Mesodermal cell (in vitro differentiated cells): ENCODE results near the gene TFEC.

Experiments used
- H3K27ac ChIP-seq: 2 replicates; pipeline ENCODE4 v1.7.0; 2013; ENCODE audit warnings: mild to moderate bottlenecking, low read depth, low read length, moderate library complexity; ENCODE audit not compliant: severe bottlenecking
- H3K36me3 ChIP-seq: 2 replicates; pipeline ENCODE4 v1.7.1; 2013; ENCODE audit warnings: mild to moderate bottlenecking, low read length, moderate library complexity; ENCODE audit not compliant: control insufficient read depth, insufficient read depth
- H3K4me1 ChIP-seq: one replicate; pipeline ENCODE4 v1.7.1; 2013; ENCODE audit warnings: mild to moderate bottlenecking, low read length; ENCODE audit not compliant: insufficient read depth, control insufficient read depth, poor library complexity, severe bottlenecking
- H3K4me3 ChIP-seq: 2 replicates; pipeline ENCODE4 v1.7.0; 2013; ENCODE audit warnings: low read length, control low read depth, mild to moderate bottlenecking; ENCODE audit not compliant: insufficient read depth, poor library complexity, severe bottlenecking; ENCODE audit errors: extremely low read depth
- H3K9me3 ChIP-seq: 2 replicates; pipeline ENCODE4 v1.7.1; 2013; ENCODE audit warnings: mild to moderate bottlenecking, low read length, moderate library complexity; ENCODE audit not compliant: control insufficient read depth
- WGBS, 2 experiments: methylation state at CpG; one replicate each; pipeline ENCODE4 v1.1.5; 2013; ENCODE audit warnings: missing lambda C conversion rate in 2 of 2; ENCODE audit not compliant: insufficient coverage in 2 of 2; 5-methylcytosine and 5-hydroxymethylcytosine counted together

Gene TFEC

GRCh38 chr7:115995701-115996100 is 34.9 kb downstream of the TFEC start:
- no peak overlapping the region for H3K4me3 ChIP-seq
- 94 to 96% methylated on average over 3 to 6 of the region's 6 CpGs for WGBS, 2 experiments
- no peak overlapping the region for H3K27ac ChIP-seq
- no peaks in the 10 kb centered on the region for H3K36me3 ChIP-seq
- H3K9me3 ChIP-seq: no peaks in the 10 kb centered on the region
- peaks cover 4% of the 10 kb centered on the region for H3K4me1 ChIP-seq

- H3K36me3 ChIP-seq: no peaks in the 10 kb centered on the region
- H3K27ac ChIP-seq: no peak overlapping the region
- H3K4me3 ChIP-seq: no peak overlapping the region
- no peaks in the 10 kb centered on the region for H3K4me1 ChIP-seq
- H3K9me3 ChIP-seq: no peaks in the 10 kb centered on the region
Observed at GRCh38 chr7:115988401-115988800, 42.2 kb downstream of the TFEC start.

GRCh38 chr7:115987486-115987885 is 43.1 kb downstream of the TFEC start:
- no peaks in the 10 kb centered on the region for H3K36me3 ChIP-seq
- H3K9me3 ChIP-seq: no peaks in the 10 kb centered on the region
- no peak overlapping the region for H3K4me3 ChIP-seq
- H3K4me1 ChIP-seq: no peaks in the 10 kb centered on the region
- H3K27ac ChIP-seq: no peak overlapping the region

GRCh38 chr7:115984105-115984504 is 46.5 kb downstream of the TFEC start:
- Histone ChIP-seq H3K36me3 (no peaks in the 10 kb centered on the region), H3K27ac (no peak overlapping the region), H3K4me1 (no peaks in the 10 kb centered on the region), H3K9me3 (no peaks in the 10 kb centered on the region), H3K4me3 (no peak overlapping the region)

- H3K4me1 ChIP-seq: no peaks in the 10 kb centered on the region
- no peak overlapping the region for H3K27ac ChIP-seq
- no peak overlapping the region for H3K4me3 ChIP-seq
- no peaks in the 10 kb centered on the region for H3K36me3 ChIP-seq
- H3K9me3 ChIP-seq: no peaks in the 10 kb centered on the region
Observed at GRCh38 chr7:115980159-115980558, 50.4 kb downstream of the TFEC start.

GRCh38 chr7:115976651-115977050 is 53.9 kb downstream of the TFEC start:
- H3K27ac ChIP-seq: no peak overlapping the region
- no peaks in the 10 kb centered on the region for H3K9me3 ChIP-seq
- WGBS, 2 experiments: 94% methylated on average over 2 of the region's 3 CpGs; no CpG with 5 or more reads in 1 of the 2 experiments
- no peaks in the 10 kb centered on the region for H3K4me1 ChIP-seq
- H3K36me3 ChIP-seq: no peaks in the 10 kb centered on the region
- H3K4me3 ChIP-seq: no peak overlapping the region

- Histone ChIP-seq H3K4me1 (no peaks in the 10 kb centered on the region), H3K27ac (no peak overlapping the region)
Observed at GRCh38 chr7:115975766-115976165, 54.8 kb downstream of the TFEC start.

GRCh38 chr7:115973406-115973805 is 57.2 kb downstream of the TFEC start:
- no peaks in the 10 kb centered on the region for H3K9me3 ChIP-seq
- no peaks in the 10 kb centered on the region for H3K4me1 ChIP-seq
- H3K4me3 ChIP-seq: no peak overlapping the region
- no peak overlapping the region for H3K27ac ChIP-seq
- 100% methylated on average over 1 of the region's 3 CpGs; no CpG with 5 or more reads in 1 of the 2 experiments for WGBS, 2 experiments
- no peaks in the 10 kb centered on the region for H3K36me3 ChIP-seq

More at GRCh38 chr7:115975766-115976165, 54.8 kb downstream of the TFEC start:
- H3K9me3 ChIP-seq: no peaks in the 10 kb centered on the region
- H3K4me3 ChIP-seq: no peak overlapping the region
- WGBS, 2 experiments: 63 to 67% methylated on average over 3 of the region's 5 CpGs
- no peaks in the 10 kb centered on the region for H3K36me3 ChIP-seq

GRCh38 chr7:115971506-115971905 is 59.1 kb downstream of the TFEC start:
- Histone ChIP-seq H3K4me3 (no peak overlapping the region), H3K4me1 (no peaks in the 10 kb centered on the region), H3K36me3 (no peaks in the 10 kb centered on the region), H3K9me3 (no peaks in the 10 kb centered on the region), H3K27ac (no peak overlapping the region)

- H3K27ac ChIP-seq: no peak overlapping the region
- H3K9me3 ChIP-seq: no peaks in the 10 kb centered on the region
- no peaks in the 10 kb centered on the region for H3K36me3 ChIP-seq
- 100% methylated on average over 1 of the region's 1 CpG; no CpG with 5 or more reads in 1 of the 2 experiments for WGBS, 2 experiments
- no peaks in the 10 kb centered on the region for H3K4me1 ChIP-seq
- H3K4me3 ChIP-seq: no peak overlapping the region
Observed at GRCh38 chr7:115968596-115968995, 62.0 kb downstream of the TFEC start.

- WGBS, 2 experiments: no CpG with 5 or more reads among the region's 1 CpG
- H3K27ac ChIP-seq: no peak overlapping the region
Observed at GRCh38 chr7:115968171-115968570, 62.4 kb downstream of the TFEC start.

More at GRCh38 chr7:115968171-115968570, 62.4 kb downstream of the TFEC start:
- Histone ChIP-seq H3K4me3 (no peak overlapping the region), H3K9me3 (no peaks in the 10 kb centered on the region), H3K4me1 (no peaks in the 10 kb centered on the region), H3K36me3 (no peaks in the 10 kb centered on the region)
